C4-2B (cell line): ENCODE measurements around the gene MYCBP.
"Not testable (repeated sequence)": the region's sequence is repeated elsewhere in the genome, so short reads cannot be mapped to it uniquely, and the experiment has no call there.

Source experiments
- H3K27ac ChIP-seq: fragments of 450-650 bp; 2 replicates; pipeline ENCODE4 v1.5.1; 2017
- ZFX ChIP-seq: fragments of 450-650 bp; IDR thresholded peaks from 2 replicates; pipeline ENCODE4 v1.6.1; 2017
- TF ChIP-seq, protein P1 (sequence below): fragments of 450-650 bp; conservative IDR thresholded peaks from 2 replicates; pipeline ENCODE4 v1.5.1; 2017; ENCODE audit warnings: mild to moderate bottlenecking

The MYCBP gene

DNA sequence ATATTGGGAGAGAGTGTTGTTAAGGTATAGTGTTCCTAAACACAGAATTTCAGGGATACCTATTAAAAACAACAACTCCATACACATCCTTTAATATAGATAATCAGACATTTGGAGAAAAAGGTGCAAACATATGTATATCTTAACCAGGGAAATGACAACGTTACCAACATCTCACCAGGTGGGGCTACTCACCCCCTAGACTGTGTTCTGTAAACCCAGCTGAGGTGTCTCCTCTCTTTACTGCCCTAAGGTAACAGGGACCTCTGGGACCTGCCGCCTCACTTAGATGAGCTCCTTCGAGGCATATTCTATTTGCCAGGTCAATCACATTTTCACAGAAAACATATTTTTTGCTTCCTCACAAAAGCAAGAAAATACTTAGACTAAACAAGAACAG, 26.9 kb downstream of the MYCBP start:
- no peak overlapping the region for H3K27ac ChIP-seq
- no peak for TF ChIP-seq ZFX
- TF ChIP-seq, protein P1, sequence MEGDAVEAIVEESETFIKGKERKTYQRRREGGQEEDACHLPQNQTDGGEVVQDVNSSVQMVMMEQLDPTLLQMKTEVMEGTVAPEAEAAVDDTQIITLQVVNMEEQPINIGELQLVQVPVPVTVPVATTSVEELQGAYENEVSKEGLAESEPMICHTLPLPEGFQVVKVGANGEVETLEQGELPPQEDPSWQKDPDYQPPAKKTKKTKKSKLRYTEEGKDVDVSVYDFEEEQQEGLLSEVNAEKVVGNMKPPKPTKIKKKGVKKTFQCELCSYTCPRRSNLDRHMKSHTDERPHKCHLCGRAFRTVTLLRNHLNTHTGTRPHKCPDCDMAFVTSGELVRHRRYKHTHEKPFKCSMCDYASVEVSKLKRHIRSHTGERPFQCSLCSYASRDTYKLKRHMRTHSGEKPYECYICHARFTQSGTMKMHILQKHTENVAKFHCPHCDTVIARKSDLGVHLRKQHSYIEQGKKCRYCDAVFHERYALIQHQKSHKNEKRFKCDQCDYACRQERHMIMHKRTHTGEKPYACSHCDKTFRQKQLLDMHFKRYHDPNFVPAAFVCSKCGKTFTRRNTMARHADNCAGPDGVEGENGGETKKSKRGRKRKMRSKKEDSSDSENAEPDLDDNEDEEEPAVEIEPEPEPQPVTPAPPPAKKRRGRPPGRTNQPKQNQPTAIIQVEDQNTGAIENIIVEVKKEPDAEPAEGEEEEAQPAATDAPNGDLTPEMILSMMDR = no peak

DNA sequence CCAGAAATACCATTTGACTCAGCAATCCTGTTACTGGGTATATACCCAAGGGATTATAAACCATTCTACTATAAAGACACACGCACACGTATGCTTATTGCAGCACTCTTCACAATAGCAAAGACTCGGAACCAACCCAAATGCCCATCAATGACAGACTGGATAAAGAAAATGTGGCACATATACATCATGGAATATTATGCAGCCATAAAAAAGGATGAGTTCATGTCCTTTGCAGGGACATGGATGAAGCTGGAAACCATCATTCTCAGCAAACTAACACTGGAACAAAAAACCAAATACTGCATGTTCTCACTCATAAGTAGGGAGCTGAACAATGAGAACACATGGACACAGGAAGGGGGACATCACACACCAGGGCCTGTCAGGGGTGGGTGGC, 28.1 kb downstream of the MYCBP start:
- H3K27ac ChIP-seq = not testable (repeated sequence)

DNA sequence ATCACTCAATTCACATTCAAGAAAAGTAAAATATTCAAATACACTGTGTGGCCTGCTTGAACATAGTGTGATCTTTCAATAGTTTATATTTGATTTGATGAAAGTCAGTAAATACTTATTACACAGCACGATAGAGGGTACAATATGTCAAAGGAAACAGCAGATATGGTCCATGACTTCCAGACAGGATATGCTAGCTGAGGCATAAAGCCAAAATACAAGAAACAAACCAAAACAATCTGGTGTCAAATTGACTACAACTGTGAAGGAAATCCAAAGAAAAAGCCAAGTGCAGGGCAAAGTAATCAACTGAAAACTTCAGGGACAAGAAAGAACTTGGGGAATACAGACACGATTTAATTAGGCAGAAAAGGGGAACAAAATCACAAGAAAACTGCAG, 32.9 kb downstream of the MYCBP start:
- TF ChIP-seq, protein P1 = no peak
- TF ChIP-seq ZFX = no peak
- no peak overlapping the region for H3K27ac ChIP-seq

DNA sequence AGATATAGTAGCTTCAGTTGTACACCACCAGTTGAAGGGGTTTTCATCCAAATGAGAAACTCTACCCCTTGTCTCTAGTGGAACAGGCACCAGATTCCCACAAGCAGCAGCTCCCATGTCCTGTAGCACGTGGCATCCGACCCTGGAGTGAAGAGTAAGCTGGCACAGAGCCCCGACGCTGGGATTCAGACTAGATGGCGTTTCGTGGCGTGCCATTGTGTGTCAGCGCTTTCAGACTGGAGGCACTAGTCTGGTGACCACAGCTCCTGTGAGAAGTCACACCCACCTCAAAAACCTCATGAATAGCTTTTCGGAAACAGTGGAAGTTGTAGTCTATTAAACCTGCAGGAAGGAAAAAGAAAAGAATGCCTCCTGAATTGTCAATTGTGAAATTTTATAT, 33.8 kb downstream of the MYCBP start:
- TF ChIP-seq, protein P1 = no peak
- no peak for TF ChIP-seq ZFX
- H3K27ac ChIP-seq = no peak overlapping the region

DNA sequence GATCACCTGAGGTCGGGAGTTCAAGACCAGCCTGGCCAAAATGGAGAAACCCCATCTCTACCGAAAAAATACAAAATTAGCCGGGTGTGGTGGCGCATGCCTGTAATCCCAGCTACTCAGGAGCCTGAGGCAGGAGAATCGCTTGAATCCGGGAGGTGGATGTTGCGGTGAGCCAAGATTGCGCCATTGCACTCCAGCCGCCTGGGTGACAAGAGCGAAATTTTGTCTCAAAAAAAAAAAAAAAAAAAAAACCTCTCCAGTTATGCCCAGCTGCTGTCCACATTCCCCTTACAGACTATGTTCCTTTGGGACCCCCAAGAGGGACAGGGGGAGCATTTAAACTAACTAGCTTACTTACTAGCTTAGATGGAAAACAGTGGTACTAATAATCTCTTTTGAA, 36.8 kb downstream of the MYCBP start:
- H3K27ac ChIP-seq = not testable (repeated sequence)

DNA sequence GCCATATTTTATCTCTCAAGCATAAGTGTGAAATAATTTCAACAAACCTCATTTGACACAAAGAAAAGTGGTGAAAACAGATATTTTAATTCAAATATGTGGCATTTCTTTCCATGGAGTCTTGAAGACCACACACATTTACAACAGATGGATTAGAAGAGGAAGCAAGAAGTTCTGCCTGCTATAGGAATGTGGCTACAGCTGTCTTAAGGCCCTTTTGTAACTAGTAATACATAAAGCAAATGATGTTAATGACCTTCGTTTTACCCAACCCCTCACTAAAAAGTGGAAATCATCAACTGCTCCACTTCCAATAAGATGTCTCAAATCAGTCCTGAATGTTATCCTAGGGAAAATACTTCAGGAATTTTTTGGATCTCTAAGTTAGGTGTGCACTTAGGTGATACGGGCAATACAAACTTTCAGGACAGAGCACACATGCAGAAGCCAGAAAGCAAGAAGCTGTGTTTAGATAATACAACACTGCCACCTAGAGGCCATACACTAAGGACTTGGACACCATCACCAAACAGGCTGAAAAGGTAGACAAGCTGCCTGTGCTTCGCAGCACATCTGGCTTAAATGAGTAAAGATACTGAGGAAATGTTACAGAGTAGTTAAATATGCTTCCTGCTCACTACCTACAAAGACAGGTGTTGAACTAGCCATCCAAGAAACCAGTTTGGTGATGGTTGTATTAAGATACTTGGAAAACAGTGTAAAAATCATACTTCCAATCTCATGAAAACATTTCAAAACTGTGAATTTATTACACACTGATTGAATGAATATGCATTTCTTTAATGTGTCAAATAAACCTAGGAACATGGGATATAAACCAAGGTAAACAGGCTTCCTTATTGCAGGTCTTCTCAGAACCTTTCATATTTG, 38.0 kb downstream of the MYCBP start:
- TF ChIP-seq, protein P1 = peak; percentile 86
- no peak for TF ChIP-seq ZFX
- no peak overlapping the region for H3K27ac ChIP-seq

DNA sequence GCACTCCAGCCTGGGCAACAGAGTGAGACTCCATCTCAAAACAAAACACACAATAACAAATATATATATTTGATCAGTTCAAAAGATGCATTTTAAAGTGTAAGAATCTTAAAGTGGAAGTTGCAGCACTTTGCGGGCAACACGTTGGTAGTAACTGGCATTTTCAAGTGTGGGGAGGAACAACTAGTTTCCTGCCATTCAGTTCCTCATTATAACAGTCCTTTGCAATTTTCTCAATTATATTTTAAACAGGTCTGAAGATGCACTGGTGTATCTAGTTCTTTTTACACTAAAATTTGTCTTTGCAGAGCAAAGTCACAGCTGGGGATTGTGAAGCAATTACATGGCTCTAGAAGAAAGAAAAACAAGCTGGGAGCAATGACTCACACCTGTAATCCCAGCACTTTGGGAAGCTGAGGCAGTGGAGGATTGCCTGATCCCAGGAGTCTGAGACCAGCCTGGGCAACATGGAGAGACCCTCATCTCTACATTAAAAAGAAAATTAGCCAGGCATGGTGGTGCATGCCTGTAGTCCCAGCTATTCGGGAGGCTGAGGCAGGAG, 38.8 kb downstream of the MYCBP start:
- H3K27ac ChIP-seq = no peak overlapping the region

DNA sequence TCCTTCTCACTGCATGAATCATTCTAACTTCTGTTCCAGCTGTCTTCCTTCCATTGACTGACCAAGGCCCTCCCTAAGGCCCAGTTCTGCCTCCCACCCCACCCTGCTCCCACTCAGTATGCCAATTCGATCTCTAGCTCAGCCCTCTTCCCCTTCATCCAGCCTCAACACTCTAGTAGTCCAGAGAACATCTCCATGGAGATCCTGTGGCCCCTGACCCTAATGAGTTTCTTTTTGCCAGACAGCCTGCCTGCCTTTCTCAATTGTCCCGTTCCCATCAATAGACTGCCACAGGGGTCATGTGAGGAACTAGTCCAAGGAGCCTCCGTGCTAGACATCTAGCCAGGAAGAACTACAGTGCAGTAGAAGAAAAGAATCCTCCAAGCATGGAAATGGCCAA, 40.0 kb downstream of the MYCBP start:
- H3K27ac ChIP-seq = no peak overlapping the region
- no peak for TF ChIP-seq ZFX
- TF ChIP-seq, protein P1 = no peak

More for the DNA sequence above, 38.8 kb downstream of the MYCBP start:
- TF ChIP-seq, protein P1 = no peak
- TF ChIP-seq ZFX = no peak
